Sigmoid colon (tissue), 4 donors: ENCODE measurements around the gene ZBTB40.

Experiments used
- CTCF ChIP-seq, 4 experiments: fragments of 450-650 bp in 3 of 4; fragments of 200-600 bp in 1 of 4; IDR thresholded peaks; one replicate each; pipeline ENCODE4 v1.5.1; 2016 to 2019; ENCODE audit warnings: antibody characterized with exemption in 4 of 4, mild to moderate bottlenecking in 3 of 4, moderate library complexity in 2 of 4
- EP300 ChIP-seq, 4 donors: sonication (generic); formaldehyde crosslinking; IDR thresholded peaks; one replicate each; pipeline ENCODE4 v1.6.1; 2017; ENCODE audit warnings: antibody characterized with exemption in 4 of 4
- POLR2A ChIP-seq, 2 donors: fragments of 450-650 bp; IDR thresholded peaks; one replicate each; pipeline ENCODE4 v1.6.1; 2016; ENCODE audit warnings: antibody characterized with exemption in 2 of 2, mild to moderate bottlenecking in 2 of 2, moderate library complexity in 2 of 2
- POLR2AphosphoS5 ChIP-seq, 4 donors: sonication (generic); formaldehyde crosslinking; IDR thresholded peaks; one replicate each; pipeline ENCODE4 v1.6.1; 2017; ENCODE audit warnings: antibody characterized with exemption in 4 of 4

- TF ChIP-seq CTCF (IDR thresholded peaks at IDR 0.05) (no peak), POLR2AphosphoS5 (IDR thresholded peaks at IDR 0.05) (no peak), POLR2A (IDR thresholded peaks at IDR 0.05) (no peak), EP300 (IDR thresholded peaks at IDR 0.05) (no peak)
Measured at GRCh38 chr1:22431965-22432364, 19.7 kb upstream of the ZBTB40 start.
